Placental pericyte (primary cell): ENCODE results near the gene TM4SF18. TPM values are rescaled to one million over a fixed set of nuclear protein-coding genes. Genes with fewer than 3 reads are reported as not detected.

Experiments
- total RNA-seq: library from RNA; depleted of rRNA; stranded (reverse); fragments of >200 nt; gene quantifications from 2 replicates; pipeline ENCODE4 v1.2.3, GENCODE V29; 2012

TM4SF18 gene, protein sequence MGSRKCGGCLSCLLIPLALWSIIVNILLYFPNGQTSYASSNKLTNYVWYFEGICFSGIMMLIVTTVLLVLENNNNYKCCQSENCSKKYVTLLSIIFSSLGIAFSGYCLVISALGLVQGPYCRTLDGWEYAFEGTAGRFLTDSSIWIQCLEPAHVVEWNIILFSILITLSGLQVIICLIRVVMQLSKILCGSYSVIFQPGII
- 1.3 TPM in 1 of 2 replicates, not detected in the other for total RNA-seq

DNA sequence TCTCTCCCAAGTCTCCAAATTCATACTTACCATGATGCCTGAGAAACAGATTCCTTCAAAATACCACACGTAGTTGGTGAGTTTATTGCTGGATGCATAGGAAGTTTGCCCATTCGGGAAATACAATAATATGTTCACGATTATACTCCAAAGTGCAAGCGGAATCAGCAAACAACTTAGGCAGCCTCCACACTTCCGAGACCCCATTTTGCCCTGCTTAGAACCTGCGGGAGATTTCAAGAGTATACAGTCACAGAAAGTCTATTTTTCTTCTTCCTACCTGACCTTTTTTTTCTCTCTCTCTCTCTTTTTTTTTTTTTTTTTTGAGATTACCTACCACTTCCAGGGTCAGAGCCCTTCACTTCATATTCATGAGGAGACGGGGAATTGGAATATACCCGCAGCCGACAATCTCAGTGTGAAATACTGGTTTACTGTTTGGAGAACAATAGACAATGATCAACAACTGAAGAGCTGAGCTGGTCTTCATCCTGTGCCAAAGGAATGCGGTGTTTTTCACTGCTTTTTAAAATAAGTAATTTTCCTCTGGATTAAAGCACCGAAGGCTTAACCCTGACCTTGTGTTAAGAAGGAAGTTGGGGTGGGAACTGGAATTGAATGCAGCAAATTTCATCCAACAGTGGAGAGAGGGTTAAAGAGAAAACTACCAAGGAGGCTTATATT is at the start of gene TM4SF18:
TSS of gene TM4SF18 (minus strand) at position 461 of the 684 bp plus-strand sequence. CDS start at position 207, 254 bp downstream.

DNA sequence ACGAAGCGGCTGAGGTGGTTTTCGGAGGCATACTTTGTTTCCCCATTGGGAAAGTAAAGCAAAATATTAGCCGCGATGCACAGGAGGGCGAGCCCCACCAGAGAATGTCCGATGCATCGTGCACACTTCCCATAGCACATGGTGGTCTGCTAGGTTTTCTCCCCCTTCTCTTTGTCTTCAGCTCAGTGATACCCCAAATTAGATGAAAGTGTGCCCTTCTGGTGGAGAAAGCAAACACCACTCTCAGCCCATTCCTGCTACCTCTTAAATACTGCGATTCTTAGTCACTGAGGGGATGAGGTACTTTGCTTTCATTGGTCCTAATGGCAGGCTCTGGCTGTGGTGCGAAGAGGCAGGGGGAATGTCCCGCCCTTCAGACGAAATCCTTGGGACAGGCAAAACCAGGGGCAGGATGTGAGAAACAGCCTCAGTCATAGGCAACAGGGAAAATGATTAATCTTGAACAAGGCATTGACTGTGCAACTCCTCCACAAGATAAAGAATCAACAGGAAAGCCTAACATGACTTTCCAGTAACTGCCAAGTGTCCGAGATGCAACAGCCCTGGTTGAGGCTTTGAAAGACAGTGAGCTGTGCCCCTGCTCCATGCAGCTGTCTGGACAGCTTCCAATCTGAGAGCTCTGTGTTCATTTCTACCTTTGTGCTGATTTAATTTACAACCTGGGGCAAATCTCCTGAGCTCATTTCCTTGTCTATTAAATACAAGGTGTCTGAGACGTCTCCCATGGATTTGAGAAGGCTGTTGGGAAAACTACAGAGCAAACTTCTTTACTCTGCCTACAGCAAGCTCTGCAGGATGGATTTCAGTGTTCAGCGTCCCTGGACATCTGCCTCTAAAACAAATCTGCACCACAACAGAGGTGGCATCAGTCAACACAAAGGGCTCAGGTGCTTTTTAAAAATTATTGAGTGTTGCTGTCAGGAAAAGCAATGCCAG is 44.2 kb upstream of the TM4SF18 start, which contains the start of gene TM4SF1:
TSS of gene TM4SF1 (minus strand) at position 242 of the 957 bp plus-strand sequence. CDS start at position 140, 102 bp downstream.

Other genes starting within 250 kb of the TM4SF18 start
- gene HLTF, start 247.1 kb downstream of the TM4SF18 start, total RNA-seq: 12.3 and 38.2 TPM in 2 replicates
- gene HPS3, start 204.0 kb downstream of the TM4SF18 start, total RNA-seq: 31.3 and 44.5 TPM in 2 replicates
- gene CP, start 111.8 kb downstream of the TM4SF18 start, total RNA-seq: 0.57 TPM in 1 of 2 replicates, not detected in the other
- gene TM4SF1, start 44.0 kb upstream of the TM4SF18 start, total RNA-seq: 44.9 and 282 TPM in 2 replicates
- not detected in 2 replicates for gene TM4SF4, start 141.1 kb upstream of the TM4SF18 start, total RNA-seq